ENCODE data around the gene HGFAC. TPM values are rescaled to one million over a fixed set of nuclear protein-coding genes. Genes with fewer than 3 reads are reported as not detected.
"Not testable (repeated sequence)": the region's sequence is repeated elsewhere in the genome, so short reads cannot be mapped to it uniquely, and the experiment has no call there.

HGFAC gene
- total and polyA plus RNA-seq, 2 donors: 0.19 to 1.2 TPM

GRCh38 chr4:3409571-3410091, 32.1 kb upstream of the HGFAC start:
- H3K4me1 ChIP-seq (ENCODE audit: control insufficient read depth in 2 of 2, insufficient read depth in 2 of 2, low read length in 2 of 2): peaks cover 0 to 9% of the 10 kb centered on the region in 2 donors
- WGBS: 94% methylated on average over 15 of the region's 15 CpGs
- H3K27me3 ChIP-seq (ENCODE audit: control insufficient read depth in 2 of 2, insufficient read depth in 1 of 2, low read length in 1 of 2): no peaks in the 10 kb centered on the region
- H3K9me3 ChIP-seq (ENCODE audit: control insufficient read depth in 2 of 2, insufficient read depth in 1 of 2, low read length in 1 of 2): peaks cover 0 to under 1% of the 10 kb centered on the region in 2 donors
- H3K36me3 ChIP-seq (ENCODE audit: control insufficient read depth in 2 of 2, insufficient read depth in 2 of 2, low read length in 1 of 2): no peaks in the 10 kb centered on the region
- DNase-seq (ENCODE audit: low read depth in 6 of 9, low spot score in 9 of 9): no peak
- H3K27ac ChIP-seq (ENCODE audit: low read depth in 1 of 2, low read length in 1 of 2): no peak overlapping the region
- no peak overlapping the region for H3K4me3 ChIP-seq (ENCODE audit: low read length in 2 of 2)

DNA sequence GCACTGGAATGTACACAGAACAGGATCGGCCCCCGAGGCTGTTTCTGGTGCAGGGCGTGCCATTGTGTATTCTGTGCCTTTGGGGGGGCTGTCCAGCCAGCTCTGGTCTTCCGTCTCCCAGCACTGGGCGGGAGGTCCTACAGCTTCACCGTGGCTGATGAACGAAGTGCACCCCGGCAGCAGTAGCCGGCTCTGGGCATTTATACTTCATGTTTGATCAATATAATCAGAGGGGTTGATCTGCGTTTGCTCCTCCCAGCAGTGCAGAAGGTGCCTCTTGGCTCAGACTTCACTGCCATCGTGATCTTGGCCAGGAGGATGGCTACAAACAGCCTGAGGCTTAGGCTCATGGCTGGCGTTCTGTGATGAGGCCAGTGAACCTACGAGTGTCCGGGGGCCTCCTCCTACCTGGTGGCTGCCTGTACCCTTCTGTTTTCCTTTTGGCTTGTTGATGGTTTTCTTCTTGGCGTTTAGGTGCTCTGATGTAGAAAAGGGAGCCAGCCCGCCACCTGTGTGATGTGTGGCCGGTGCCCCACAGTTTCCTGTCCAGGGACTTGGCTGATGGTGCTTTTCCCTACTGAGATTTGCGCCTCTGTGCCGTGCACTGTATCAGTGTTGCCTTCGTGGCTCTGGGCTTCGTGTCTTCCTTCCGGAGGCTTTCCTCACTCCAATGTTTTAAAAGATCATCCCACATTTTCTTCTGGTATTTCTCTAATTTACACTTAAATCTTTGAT, 31.2 kb upstream of the HGFAC start:
- no peak for DNase-seq (ENCODE audit: low read depth in 6 of 9, low spot score in 9 of 9)
- peaks cover 0 to 9% of the 10 kb centered on the region in 2 donors for H3K4me1 ChIP-seq (ENCODE audit: control insufficient read depth in 2 of 2, insufficient read depth in 2 of 2, low read length in 2 of 2)
- 95% methylated on average over 22 of the region's 22 CpGs for WGBS

GRCh38 chr4:3411190-3411589, 30.6 kb upstream of the HGFAC start:
- not testable (repeated sequence) for H3K4me1 ChIP-seq (ENCODE audit: control insufficient read depth in 2 of 2, insufficient read depth in 2 of 2, low read length in 2 of 2); DNase-seq (ENCODE audit: low read depth in 6 of 9, low spot score in 9 of 9); H3K4me3 ChIP-seq (ENCODE audit: low read length in 2 of 2); H3K36me3 ChIP-seq (ENCODE audit: control insufficient read depth in 2 of 2, insufficient read depth in 2 of 2, low read length in 1 of 2); H3K27ac ChIP-seq (ENCODE audit: low read depth in 1 of 2, low read length in 1 of 2); H3K27me3 ChIP-seq (ENCODE audit: control insufficient read depth in 2 of 2, insufficient read depth in 1 of 2, low read length in 1 of 2); H3K9me3 ChIP-seq (ENCODE audit: control insufficient read depth in 2 of 2, insufficient read depth in 1 of 2, low read length in 1 of 2)
- 96% methylated on average over 17 of the region's 17 CpGs for WGBS

More for the DNA sequence above, 31.2 kb upstream of the HGFAC start:
- Histone ChIP-seq H3K9me3 (ENCODE audit: control insufficient read depth in 2 of 2, insufficient read depth in 1 of 2, low read length in 1 of 2) (peaks cover 0 to 2% of the 10 kb centered on the region in 2 donors), H3K27ac (ENCODE audit: low read depth in 1 of 2, low read length in 1 of 2) (no peak overlapping the region), H3K36me3 (ENCODE audit: control insufficient read depth in 2 of 2, insufficient read depth in 2 of 2, low read length in 1 of 2) (no peaks in the 10 kb centered on the region), H3K27me3 (ENCODE audit: control insufficient read depth in 2 of 2, insufficient read depth in 1 of 2, low read length in 1 of 2) (no peaks in the 10 kb centered on the region), H3K4me3 (ENCODE audit: low read length in 2 of 2) (no peak overlapping the region)

DNA sequence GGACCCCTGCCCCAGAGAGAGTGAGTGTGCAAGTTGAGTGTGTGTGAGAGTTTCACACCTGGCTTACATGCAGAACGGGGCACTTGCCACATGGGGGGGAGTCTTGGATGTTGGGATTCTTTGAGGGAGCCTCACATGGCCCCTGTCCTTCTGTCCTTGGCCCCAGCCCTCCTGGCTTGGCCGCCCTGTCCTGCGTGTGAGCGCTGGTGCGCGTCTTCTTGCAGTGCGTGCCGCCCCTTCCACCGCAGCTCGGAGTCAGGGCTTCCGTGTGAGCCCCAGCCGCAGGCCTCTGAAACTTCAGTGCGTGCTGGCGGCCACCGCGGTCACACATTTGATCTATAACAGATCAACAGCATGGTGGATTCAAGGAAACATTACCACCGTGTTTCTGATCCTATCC, 30.1 kb upstream of the HGFAC start:
- DNase-seq (ENCODE audit: low read depth in 6 of 9, low spot score in 9 of 9): no peak
- H3K4me1 ChIP-seq (ENCODE audit: control insufficient read depth in 2 of 2, insufficient read depth in 2 of 2, low read length in 2 of 2): peaks cover 0 to 9% of the 10 kb centered on the region in 2 donors
- no peak overlapping the region for H3K27ac ChIP-seq (ENCODE audit: low read depth in 1 of 2, low read length in 1 of 2)
- H3K9me3 ChIP-seq (ENCODE audit: control insufficient read depth in 2 of 2, insufficient read depth in 1 of 2, low read length in 1 of 2): peaks cover 0 to 2% of the 10 kb centered on the region in 2 donors
- H3K36me3 ChIP-seq (ENCODE audit: control insufficient read depth in 2 of 2, insufficient read depth in 2 of 2, low read length in 1 of 2): peaks cover 0 to under 1% of the 10 kb centered on the region in 2 donors
- H3K4me3 ChIP-seq (ENCODE audit: low read length in 2 of 2): no peak overlapping the region
- WGBS: 95% methylated on average over 17 of the region's 17 CpGs
- H3K27me3 ChIP-seq (ENCODE audit: control insufficient read depth in 2 of 2, insufficient read depth in 1 of 2, low read length in 1 of 2): no peaks in the 10 kb centered on the region

DNA sequence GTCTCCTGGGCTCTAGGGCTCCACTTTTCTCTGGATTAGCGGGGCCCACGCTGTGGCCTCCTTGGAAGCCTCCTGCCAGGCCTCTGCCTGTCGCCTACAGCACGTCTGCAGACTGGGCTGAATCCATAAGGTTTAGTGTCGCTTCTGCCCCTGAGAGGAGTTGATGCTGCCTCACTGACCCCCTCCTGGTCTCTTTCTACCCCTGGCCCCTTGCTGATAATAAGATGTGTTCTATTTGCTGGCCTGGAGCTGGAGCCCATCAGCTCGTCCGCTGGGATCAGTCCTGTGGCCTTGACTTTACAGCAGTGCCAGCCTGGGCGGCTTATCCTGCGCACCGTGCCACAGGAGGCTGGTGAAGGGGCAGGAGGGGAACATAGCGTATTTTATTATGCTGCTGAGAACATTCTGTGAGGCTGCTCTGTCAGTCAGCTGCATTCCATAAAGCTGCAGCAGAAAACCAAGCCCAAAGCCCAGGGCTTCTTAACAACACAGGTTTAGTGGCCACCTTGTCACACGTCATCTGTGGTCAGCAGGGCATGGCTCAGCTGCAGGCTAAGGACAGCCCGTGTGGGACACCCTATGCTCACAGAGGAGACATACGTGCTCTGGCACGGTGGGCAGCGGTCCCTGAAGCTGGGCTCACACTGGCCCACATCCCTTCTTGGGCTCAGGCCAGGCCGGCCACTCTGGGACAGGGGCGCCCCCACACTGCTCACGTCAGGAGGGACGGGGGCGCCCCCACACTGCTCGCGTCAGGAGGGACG, 29.3 kb upstream of the HGFAC start:
- DNase-seq (ENCODE audit: low read depth in 6 of 9, low spot score in 9 of 9): no peak
- Histone ChIP-seq H3K27me3 (ENCODE audit: control insufficient read depth in 2 of 2, insufficient read depth in 1 of 2, low read length in 1 of 2) (no peaks in the 10 kb centered on the region), H3K36me3 (ENCODE audit: control insufficient read depth in 2 of 2, insufficient read depth in 2 of 2, low read length in 1 of 2) (peaks cover 0 to 3% of the 10 kb centered on the region in 2 donors), H3K27ac (ENCODE audit: low read depth in 1 of 2, low read length in 1 of 2) (no peak overlapping the region), H3K4me1 (ENCODE audit: control insufficient read depth in 2 of 2, insufficient read depth in 2 of 2, low read length in 2 of 2) (peaks cover 0 to 9% of the 10 kb centered on the region in 2 donors), H3K4me3 (ENCODE audit: low read length in 2 of 2) (no peak overlapping the region), H3K9me3 (ENCODE audit: control insufficient read depth in 2 of 2, insufficient read depth in 1 of 2, low read length in 1 of 2) (peaks cover 0 to 2% of the 10 kb centered on the region in 2 donors)
- 93% methylated on average over 24 of the region's 24 CpGs for WGBS

DNA sequence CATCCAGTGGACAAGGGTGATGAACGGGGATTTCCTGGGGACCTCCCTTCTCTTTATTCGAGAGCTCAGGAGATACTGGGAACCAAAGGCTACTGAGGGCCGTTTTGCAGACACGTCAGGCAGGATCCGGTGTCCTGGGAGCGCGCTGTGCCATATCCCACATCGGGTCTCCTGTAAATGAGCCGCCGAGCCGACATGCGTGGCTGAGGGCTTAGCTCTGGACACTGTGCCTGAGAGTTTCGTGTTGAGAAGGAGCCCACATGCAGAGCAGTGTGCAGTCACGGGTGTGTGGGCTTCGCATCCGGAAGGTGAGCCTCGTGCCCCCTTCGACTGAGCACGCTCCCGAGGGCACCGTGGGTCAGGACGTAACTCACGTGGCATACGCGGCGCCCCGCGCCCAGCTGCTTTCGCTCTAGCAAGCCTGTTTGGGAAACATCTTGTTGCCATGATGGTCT, 28.5 kb upstream of the HGFAC start:
- H3K27me3 ChIP-seq (ENCODE audit: control insufficient read depth in 2 of 2, insufficient read depth in 1 of 2, low read length in 1 of 2): no peaks in the 10 kb centered on the region
- H3K9me3 ChIP-seq (ENCODE audit: control insufficient read depth in 2 of 2, insufficient read depth in 1 of 2, low read length in 1 of 2): peaks cover 0 to 2% of the 10 kb centered on the region in 2 donors
- no peak for DNase-seq (ENCODE audit: low read depth in 6 of 9, low spot score in 9 of 9)
- peaks cover 0 to 8% of the 10 kb centered on the region in 2 donors for H3K4me1 ChIP-seq (ENCODE audit: control insufficient read depth in 2 of 2, insufficient read depth in 2 of 2, low read length in 2 of 2)
- H3K4me3 ChIP-seq (ENCODE audit: low read length in 2 of 2): no peak overlapping the region
- 92% methylated on average over 29 of the region's 29 CpGs for WGBS
- no peak overlapping the region for H3K27ac ChIP-seq (ENCODE audit: low read depth in 1 of 2, low read length in 1 of 2)
- H3K36me3 ChIP-seq (ENCODE audit: control insufficient read depth in 2 of 2, insufficient read depth in 2 of 2, low read length in 1 of 2): peaks cover 0 to 3% of the 10 kb centered on the region in 2 donors

GRCh38 chr4:3413675-3414420, 27.9 kb upstream of the HGFAC start:
- 89% methylated on average over 32 of the region's 32 CpGs for WGBS
- H3K4me3 ChIP-seq (ENCODE audit: low read length in 2 of 2): no peak overlapping the region
- peaks cover 0 to 7% of the 10 kb centered on the region in 2 donors for H3K4me1 ChIP-seq (ENCODE audit: control insufficient read depth in 2 of 2, insufficient read depth in 2 of 2, low read length in 2 of 2)
- H3K36me3 ChIP-seq (ENCODE audit: control insufficient read depth in 2 of 2, insufficient read depth in 2 of 2, low read length in 1 of 2): peaks cover 0 to 3% of the 10 kb centered on the region in 2 donors
- peaks cover 0 to 2% of the 10 kb centered on the region in 2 donors for H3K9me3 ChIP-seq (ENCODE audit: control insufficient read depth in 2 of 2, insufficient read depth in 1 of 2, low read length in 1 of 2)
- no peak overlapping the region for H3K27ac ChIP-seq (ENCODE audit: low read depth in 1 of 2, low read length in 1 of 2)
- H3K27me3 ChIP-seq (ENCODE audit: control insufficient read depth in 2 of 2, insufficient read depth in 1 of 2, low read length in 1 of 2): no peaks in the 10 kb centered on the region
- DNase-seq (ENCODE audit: low read depth in 6 of 9, low spot score in 9 of 9): no peak

DNA sequence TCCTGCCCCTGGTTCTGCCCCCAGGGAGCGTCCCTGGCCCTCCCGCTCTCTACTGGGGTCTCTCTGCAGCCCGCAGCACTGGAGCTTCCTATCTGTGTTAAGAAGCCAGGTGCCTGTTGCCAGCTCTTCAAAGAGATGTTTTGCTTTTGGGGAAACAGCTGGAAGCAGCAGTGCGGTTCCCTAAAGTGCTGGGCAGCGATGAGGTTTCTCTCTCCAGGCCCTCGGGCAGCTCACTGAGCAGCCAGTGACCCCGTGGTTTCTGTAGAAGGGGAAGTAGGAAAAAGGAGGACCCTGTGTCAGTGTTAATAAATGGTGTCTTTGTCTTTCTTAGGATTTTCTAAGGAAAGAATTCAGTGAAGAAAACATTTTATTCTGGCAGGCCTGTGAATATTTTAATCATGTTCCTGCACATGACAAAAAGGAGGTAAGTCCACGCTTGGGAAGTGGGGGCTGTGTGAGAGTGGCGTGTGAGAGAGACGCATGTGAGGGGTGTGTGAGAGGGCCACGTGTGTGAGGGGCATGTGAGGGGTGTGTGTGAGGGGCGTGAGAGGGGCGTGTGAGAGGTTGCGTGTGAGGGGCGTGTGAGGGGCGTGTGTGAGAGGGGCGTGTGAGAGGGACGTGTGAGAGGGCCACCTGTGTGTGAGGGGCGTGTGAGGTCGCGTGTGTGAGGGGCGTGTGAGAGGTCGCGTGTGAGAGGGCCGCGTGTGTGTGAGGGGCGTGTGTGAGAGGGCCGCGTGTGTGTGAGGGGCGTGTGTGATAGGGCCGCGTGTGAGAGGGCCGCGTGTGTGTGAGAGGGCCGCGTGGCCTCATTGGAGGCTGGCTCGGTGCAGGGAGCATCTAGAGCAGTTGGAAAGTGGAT, 27.1 kb upstream of the HGFAC start:
- Histone ChIP-seq H3K9me3 (ENCODE audit: control insufficient read depth in 2 of 2, insufficient read depth in 1 of 2, low read length in 1 of 2) (peaks cover 0 to 2% of the 10 kb centered on the region in 2 donors), H3K27me3 (ENCODE audit: control insufficient read depth in 2 of 2, insufficient read depth in 1 of 2, low read length in 1 of 2) (no peaks in the 10 kb centered on the region), H3K36me3 (ENCODE audit: control insufficient read depth in 2 of 2, insufficient read depth in 2 of 2, low read length in 1 of 2) (peaks cover 0 to 3% of the 10 kb centered on the region in 2 donors), H3K4me3 (ENCODE audit: low read length in 2 of 2) (no peak overlapping the region), H3K4me1 (ENCODE audit: control insufficient read depth in 2 of 2, insufficient read depth in 2 of 2, low read length in 2 of 2) (peaks cover 0 to 7% of the 10 kb centered on the region in 2 donors), H3K27ac (ENCODE audit: low read depth in 1 of 2, low read length in 1 of 2) (no peak overlapping the region)
- 75% methylated on average over 37 of the region's 37 CpGs for WGBS
- no peak for DNase-seq (ENCODE audit: low read depth in 6 of 9, low spot score in 9 of 9)
